Stimulated activated CD4-positive, alpha-beta T cell treated with anti-CD3 and anti-CD28 coated beads, Interleukin-1b, Interleukin-23, amount 100 ng/mL, for 4 hours (primary cell): Measurements from ENCODE around the gene RHOU.

ENCODE experiments used
- DNase-seq, 2 donors: peaks; one replicate each; pipeline ENCODE4 v3.0.0-alpha.2; 2020; ENCODE audit warnings: low read depth in 2 of 2

The RHOU gene

GRCh38 chr1:228785366-228786330 lies 50.4 kb downstream of the RHOU start:
- no peak for DNase-seq

GRCh38 chr1:228786361-228787129 lies 51.3 kb downstream of the RHOU start:
- DNase-seq = no peak

- no peak for DNase-seq
Measured at GRCh38 chr1:228791791-228792190, 56.5 kb downstream of the RHOU start.

- DNase-seq = no peak
Measured at GRCh38 chr1:228792601-228793000, 57.3 kb downstream of the RHOU start.

- no peak for DNase-seq
Measured at GRCh38 chr1:228793032-228793431, 57.8 kb downstream of the RHOU start.

- peak in 1 of 2 donors; percentile 6 for DNase-seq
Measured at GRCh38 chr1:228794173-228794572, 58.9 kb downstream of the RHOU start.

- peak in 1 of 2 donors; percentile 6 for DNase-seq
Measured at GRCh38 chr1:228794810-228795209, 59.5 kb downstream of the RHOU start.

GRCh38 chr1:228795596-228795995 lies 60.3 kb downstream of the RHOU start:
- no peak for DNase-seq
